ENCODE measurements around the gene SEPTIN11. TPM values are rescaled to one million over a fixed set of nuclear protein-coding genes. Genes with fewer than 3 reads are reported as not detected.

SEPTIN11 gene
- total and polyA plus RNA-seq, 4 donors = 17.2 to 37.4 (median 25.1) TPM

GRCh38 chr4:76993787-76994641, 44.5 kb downstream of the SEPTIN11 start:
- no peak for DNase-seq (ENCODE audit: low spot score)
- Histone ChIP-seq H3K4me1 (ENCODE audit: control insufficient read depth in 4 of 4, insufficient read depth in 4 of 4, low read length in 3 of 4) (peaks cover 0 to 2% (median 0%) of the 10 kb centered on the region in 4 donors), H3K4me3 (ENCODE audit: low read depth in 1 of 3, low read length in 3 of 3) (no peak overlapping the region), H3K27me3 (ENCODE audit: control insufficient read depth in 4 of 4, insufficient read depth in 4 of 4, low read length in 3 of 4) (no peaks in the 10 kb centered on the region), H3K27ac (ENCODE audit: low read depth in 1 of 2, low read length in 2 of 2) (no peak overlapping the region), H3K9me3 (ENCODE audit: control insufficient read depth in 4 of 4, low read length in 3 of 4) (no peaks in the 10 kb centered on the region), H3K36me3 (ENCODE audit: control insufficient read depth in 4 of 4, insufficient read depth in 3 of 4, low read depth in 1 of 4, low read length in 3 of 4) (peaks cover 0 to 15% (median 10%) of the 10 kb centered on the region in 4 donors), H3K9ac (ENCODE audit: low read depth in 1 of 2, low read length in 2 of 2) (no peak overlapping the region)
- 75% methylated on average over 10 of the region's 10 CpGs for WGBS
- no peak for TF ChIP-seq HNF4G (IDR thresholded peaks at IDR 0.05)
- no peak for TF ChIP-seq CTCF (IDR thresholded peaks at IDR 0.05; ENCODE audit: low read depth, low read length, missing input control)
- TF ChIP-seq HNF4A (conservative IDR thresholded peaks at IDR 0.05) = no peak
- TF ChIP-seq ZBTB33 (IDR thresholded peaks at IDR 0.05) = no peak
- no peak for TF ChIP-seq MAX (IDR thresholded peaks at IDR 0.05)
- no peak for TF ChIP-seq RAD21 (IDR thresholded peaks at IDR 0.05)
- no peak for TF ChIP-seq NR2F2 (IDR thresholded peaks at IDR 0.05)
- no peak for TF ChIP-seq GABPA (IDR thresholded peaks at IDR 0.05 in 1 of 2, conservative IDR thresholded peaks at IDR 0.05 in 1 of 2)
- TF ChIP-seq JUND (IDR thresholded peaks at IDR 0.05) = no peak
- TF ChIP-seq SP1 (IDR thresholded peaks at IDR 0.05) = no peak
- TF ChIP-seq EGR1 (IDR thresholded peaks at IDR 0.05; ENCODE audit: low read depth in 2 of 2) = no peak
- TF ChIP-seq RXRA (IDR thresholded peaks at IDR 0.05) = no peak
- TF ChIP-seq REST (IDR thresholded peaks at IDR 0.05) = no peak
- TF ChIP-seq FOXA1 (IDR thresholded peaks at IDR 0.05) = no peak
- no peak for TF ChIP-seq TAF1 (conservative IDR thresholded peaks at IDR 0.05)
- no peak for TF ChIP-seq YY1 (IDR thresholded peaks at IDR 0.05)
- no peak for TF ChIP-seq FOXA2 (IDR thresholded peaks at IDR 0.05)
- no peak for TF ChIP-seq ATF3 (IDR thresholded peaks at IDR 0.05)

Measured in liver (tissue), 9 donors.